ENCODE data around the gene PTPRT.

PTPRT gene

DNA sequence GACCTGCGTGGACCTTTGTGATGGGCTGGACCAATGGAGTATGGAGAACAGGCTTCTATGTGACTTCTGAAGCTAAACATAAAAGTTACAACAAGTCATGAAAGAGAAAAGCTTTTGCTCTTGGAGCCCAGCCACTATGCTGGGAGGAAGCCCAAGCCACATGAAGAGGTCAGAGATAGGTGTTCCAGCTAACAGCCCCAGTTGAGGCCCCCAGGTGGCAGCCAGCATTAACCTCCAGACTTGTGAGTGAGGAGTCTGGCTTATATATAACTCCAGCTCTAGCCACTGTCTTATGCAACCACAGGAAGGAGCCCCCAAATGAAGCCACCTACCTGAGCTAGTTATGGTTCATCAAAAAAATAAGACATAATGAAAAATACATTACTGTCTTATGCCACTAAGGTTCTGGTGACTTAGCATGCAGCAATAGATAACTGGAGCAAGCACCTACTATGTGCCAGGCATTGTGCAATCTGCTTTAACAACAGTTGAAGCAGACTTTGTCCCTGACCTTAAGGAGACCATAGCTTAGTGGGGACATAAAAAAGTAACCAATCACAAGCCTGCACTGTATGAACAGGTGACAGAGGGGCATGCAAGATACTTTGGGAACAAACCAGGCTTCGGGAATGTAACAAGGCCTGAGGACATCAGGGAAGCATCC, 599.6 kb downstream of the PTPRT start:
- no peaks in the 10 kb centered on the region for H3K36me3 ChIP-seq (ENCODE audit: insufficient read depth, low read length)
- no peak overlapping the region for H3K9ac ChIP-seq (ENCODE audit: low read depth, low read length)
- no peaks in the 10 kb centered on the region for H3K4me1 ChIP-seq (ENCODE audit: insufficient read depth, low read length)
- no peaks in the 10 kb centered on the region for H3K9me3 ChIP-seq (ENCODE audit: control insufficient read depth, insufficient read depth, low read length)

DNA sequence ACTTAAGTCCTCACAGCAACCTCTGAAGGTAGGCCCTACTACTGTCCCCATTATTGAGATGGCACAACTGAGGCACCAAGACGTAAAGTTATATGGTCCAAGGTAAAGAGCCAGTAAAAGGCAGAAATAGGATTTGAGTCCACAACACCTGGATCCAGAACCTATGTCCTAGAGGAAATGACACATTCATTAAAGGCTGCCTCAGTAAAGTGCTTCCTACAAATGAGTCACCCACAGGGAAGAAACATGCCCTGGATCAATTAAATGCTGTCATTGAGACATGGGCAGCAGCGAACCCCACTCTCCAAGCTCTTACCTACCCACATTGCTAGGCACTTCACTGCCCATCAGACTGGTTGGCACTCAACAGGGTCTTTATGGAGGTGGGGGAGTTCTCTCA, 600.9 kb downstream of the PTPRT start:
- no peaks in the 10 kb centered on the region for H3K36me3 ChIP-seq (ENCODE audit: insufficient read depth, low read length)
- H3K4me1 ChIP-seq (ENCODE audit: insufficient read depth, low read length): no peaks in the 10 kb centered on the region
- H3K9ac ChIP-seq (ENCODE audit: low read depth, low read length): no peak overlapping the region
- H3K9me3 ChIP-seq (ENCODE audit: control insufficient read depth, insufficient read depth, low read length): no peaks in the 10 kb centered on the region

DNA sequence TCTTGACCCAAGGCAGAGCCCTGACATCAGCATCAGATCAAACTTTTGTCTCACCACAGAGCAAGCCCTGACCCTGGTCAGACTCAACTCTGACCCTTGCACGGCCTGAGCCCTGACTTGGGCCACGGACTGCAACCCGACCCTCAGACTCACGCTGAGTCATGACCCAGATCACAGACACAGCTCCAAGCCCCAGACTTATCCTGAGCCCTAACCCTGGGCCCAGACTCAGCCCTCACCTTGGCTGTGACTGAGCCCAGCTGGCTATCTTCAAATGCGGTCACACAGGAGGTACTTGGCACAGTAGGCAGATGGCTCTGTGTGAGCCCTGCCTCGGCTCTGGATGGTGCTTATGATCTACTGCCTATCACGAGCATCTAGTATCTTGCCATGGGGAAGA, 602.3 kb downstream of the PTPRT start:
- Histone ChIP-seq H3K36me3 (ENCODE audit: insufficient read depth, low read length) (no peaks in the 10 kb centered on the region), H3K9ac (ENCODE audit: low read depth, low read length) (no peak overlapping the region), H3K4me1 (ENCODE audit: insufficient read depth, low read length) (no peaks in the 10 kb centered on the region), H3K9me3 (ENCODE audit: control insufficient read depth, insufficient read depth, low read length) (no peaks in the 10 kb centered on the region)

DNA sequence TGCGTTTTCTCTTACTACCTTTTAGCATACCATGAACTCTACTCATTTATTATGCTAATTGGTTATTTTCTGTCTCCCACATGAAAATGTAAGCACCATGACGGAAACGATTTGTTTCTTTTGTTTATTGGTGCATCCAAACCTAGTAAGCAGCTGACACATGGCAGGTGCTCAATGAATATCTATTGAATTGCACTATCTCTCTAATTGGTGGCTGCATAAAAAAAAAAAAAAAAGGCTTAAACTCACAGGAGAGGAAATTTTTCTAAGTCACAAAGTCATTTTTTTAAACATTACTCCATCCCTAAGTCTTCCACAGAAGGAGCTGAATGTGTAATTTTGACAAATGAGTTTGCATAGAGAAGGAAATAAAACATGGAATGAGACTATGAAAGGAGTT, 608.4 kb downstream of the PTPRT start:
- Histone ChIP-seq H3K9me3 (ENCODE audit: control insufficient read depth, insufficient read depth, low read length) (no peaks in the 10 kb centered on the region), H3K4me1 (ENCODE audit: insufficient read depth, low read length) (no peaks in the 10 kb centered on the region), H3K9ac (ENCODE audit: low read depth, low read length) (no peak overlapping the region), H3K36me3 (ENCODE audit: insufficient read depth, low read length) (no peaks in the 10 kb centered on the region)

DNA sequence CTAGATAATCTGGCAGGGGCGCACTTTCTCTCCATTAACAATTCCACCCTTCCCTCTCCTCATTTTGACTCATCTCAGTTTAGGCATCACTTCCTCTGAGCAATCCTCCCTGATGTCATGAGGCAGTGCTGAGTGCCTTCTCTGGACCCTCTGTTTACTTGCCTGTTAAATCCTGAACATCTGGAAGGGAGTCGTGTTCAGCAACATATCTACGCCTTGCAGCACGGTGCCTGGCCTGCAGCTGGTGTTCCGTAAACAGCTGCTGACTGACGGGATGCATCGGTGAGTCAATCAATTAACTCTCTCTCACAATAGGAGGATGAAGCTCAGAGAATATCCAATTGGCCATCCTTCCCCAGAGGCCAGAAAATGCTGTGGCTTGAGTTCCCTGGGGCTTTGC, 613.5 kb downstream of the PTPRT start:
- Histone ChIP-seq H3K36me3 (ENCODE audit: insufficient read depth, low read length) (no peaks in the 10 kb centered on the region), H3K9ac (ENCODE audit: low read depth, low read length) (no peak overlapping the region), H3K9me3 (ENCODE audit: control insufficient read depth, insufficient read depth, low read length) (no peaks in the 10 kb centered on the region), H3K4me1 (ENCODE audit: insufficient read depth, low read length) (no peaks in the 10 kb centered on the region)

DNA sequence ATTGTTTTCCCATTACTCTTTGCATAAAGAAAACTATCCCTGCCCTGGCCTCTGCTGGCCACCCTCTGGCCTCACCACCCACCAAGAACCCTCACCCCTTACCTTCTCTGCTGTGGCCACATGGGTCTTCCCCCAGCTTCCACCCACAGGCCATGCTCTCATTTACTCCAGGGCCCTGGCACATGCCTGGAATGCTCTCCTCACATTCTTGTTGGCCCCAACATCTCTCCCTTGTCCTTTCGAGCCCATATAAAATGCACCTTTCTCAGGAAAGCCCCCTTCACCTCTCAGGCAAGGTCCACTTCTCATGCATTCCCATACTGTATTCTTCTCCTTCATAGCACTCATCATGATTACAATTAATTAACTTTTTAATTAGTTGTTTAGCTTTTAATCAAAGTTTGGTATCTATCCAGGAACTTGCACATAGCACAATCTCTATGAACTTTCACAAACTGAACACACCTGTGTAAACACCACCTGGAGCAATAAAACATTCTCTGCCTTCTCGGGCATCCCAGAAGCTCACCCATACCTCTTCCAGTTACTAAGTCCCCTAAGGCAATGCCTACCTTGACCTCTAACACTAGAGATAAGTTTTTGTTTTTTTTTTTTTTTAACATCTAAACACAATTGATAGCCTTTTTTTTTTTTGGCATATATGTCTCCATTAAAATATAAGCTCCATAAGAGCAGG, 617.2 kb downstream of the PTPRT start:
- Histone ChIP-seq H3K9ac (ENCODE audit: low read depth, low read length) (no peak overlapping the region), H3K36me3 (ENCODE audit: insufficient read depth, low read length) (no peaks in the 10 kb centered on the region), H3K9me3 (ENCODE audit: control insufficient read depth, insufficient read depth, low read length) (no peaks in the 10 kb centered on the region; the same call in 1 of the 2 replicates), H3K4me1 (ENCODE audit: insufficient read depth, low read length) (no peaks in the 10 kb centered on the region)

DNA sequence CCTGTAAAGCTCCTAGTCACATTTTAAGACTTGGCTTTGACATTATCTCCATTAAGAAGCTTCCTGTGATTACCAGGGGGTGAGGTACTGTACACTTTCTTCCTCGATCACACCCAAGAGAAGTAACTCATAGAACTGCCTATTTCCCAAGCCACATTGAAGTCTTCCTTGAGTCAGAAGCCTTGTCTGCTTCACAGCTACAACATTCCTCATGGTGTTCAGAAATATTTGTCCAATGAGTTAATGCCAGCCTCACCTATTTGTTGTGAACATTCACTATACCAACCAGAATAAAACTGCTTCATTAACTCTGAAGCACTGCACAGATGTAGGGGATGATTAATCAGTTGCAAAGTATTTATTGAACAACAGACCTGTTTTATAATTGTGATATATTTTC, 622.3 kb downstream of the PTPRT start:
- Histone ChIP-seq H3K9ac (ENCODE audit: low read depth, low read length) (no peak overlapping the region), H3K36me3 (ENCODE audit: insufficient read depth, low read length) (no peaks in the 10 kb centered on the region), H3K4me1 (ENCODE audit: insufficient read depth, low read length) (no peaks in the 10 kb centered on the region), H3K9me3 (ENCODE audit: control insufficient read depth, insufficient read depth, low read length) (no peaks in the 10 kb centered on the region; the same call in 1 of the 2 replicates)

DNA sequence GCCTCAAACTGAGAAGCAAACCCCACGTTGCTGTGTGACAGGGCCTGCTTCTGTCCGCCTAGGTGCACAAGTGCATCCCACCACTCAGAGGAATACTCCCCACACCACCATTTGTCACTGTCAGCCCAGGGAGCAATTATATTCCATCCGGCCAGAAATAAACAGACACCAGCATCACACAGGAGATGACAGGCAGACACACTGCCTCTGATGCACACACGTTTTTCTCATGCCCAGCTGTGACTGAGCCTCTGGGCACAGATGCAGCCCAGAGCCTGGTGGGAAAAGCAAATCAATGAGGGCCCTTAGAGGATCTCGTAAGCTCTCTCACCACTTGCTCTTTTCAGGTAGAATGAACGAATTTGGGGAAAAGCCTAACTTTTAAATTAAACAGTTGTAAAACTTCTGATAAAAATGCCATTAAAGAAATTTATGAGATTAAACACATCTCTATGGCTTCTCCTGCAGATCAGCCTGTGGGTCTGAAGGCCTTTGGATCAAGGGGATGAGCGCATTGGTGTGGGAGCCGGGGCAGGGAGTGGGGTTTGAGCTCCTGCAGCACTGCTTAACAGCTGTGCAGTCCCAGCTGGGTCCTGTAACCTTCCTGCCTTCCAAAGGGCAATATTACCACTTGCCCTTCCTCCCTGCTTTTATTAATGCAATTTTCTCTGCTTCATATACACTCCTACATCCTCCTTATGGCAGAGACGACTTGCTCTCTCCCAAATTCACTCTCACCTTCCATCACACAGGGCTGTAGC, 624.3 kb downstream of the PTPRT start:
- no peaks in the 10 kb centered on the region for H3K36me3 ChIP-seq (ENCODE audit: insufficient read depth, low read length)
- H3K9me3 ChIP-seq (ENCODE audit: control insufficient read depth, insufficient read depth, low read length): no peaks in the 10 kb centered on the region; the same call in 1 of the 2 replicates
- no peaks in the 10 kb centered on the region for H3K4me1 ChIP-seq (ENCODE audit: insufficient read depth, low read length)
- H3K9ac ChIP-seq (ENCODE audit: low read depth, low read length): no peak overlapping the region

DNA sequence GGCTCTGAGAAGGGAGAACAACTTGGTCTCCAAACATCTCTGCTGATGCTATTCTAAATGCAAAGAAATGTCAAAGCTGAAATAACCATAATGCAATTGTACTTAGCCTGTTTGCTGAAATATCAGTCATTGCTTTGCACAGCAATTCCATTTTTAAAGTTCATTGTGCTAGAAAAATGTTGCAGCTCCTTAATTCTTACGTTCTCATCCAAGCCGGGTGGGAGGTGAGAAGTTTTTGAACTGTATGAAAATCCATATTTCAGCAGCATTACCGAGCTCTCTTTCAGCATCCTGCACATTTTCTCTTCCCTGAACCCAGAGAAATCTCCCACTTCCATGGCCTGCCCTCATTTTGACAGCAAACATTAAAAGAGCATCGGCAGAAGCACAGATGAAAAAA, 630.0 kb downstream of the PTPRT start:
- Histone ChIP-seq H3K36me3 (ENCODE audit: insufficient read depth, low read length) (no peaks in the 10 kb centered on the region), H3K9me3 (ENCODE audit: control insufficient read depth, insufficient read depth, low read length) (no peaks in the 10 kb centered on the region), H3K9ac (ENCODE audit: low read depth, low read length) (no peak overlapping the region), H3K4me1 (ENCODE audit: insufficient read depth, low read length) (no peaks in the 10 kb centered on the region)

DNA sequence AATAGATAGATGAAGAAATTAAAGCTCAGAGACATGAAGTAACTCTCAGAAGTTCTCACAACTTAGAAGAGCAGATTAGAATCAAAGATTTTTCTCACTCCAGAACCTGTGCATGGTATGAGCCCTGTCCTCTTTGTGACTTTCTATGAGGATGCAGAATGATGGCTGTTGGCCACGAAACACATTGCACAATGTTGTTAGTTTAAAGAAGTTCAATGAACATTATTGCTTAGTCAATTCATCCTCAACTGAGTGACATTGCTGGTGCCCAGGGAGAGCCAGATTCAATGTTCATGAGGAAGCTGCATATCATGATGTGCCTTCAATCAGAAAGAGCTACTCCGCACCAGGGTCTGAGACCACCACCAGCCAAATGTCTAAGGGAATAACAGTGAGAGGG, 633.1 kb downstream of the PTPRT start:
- Histone ChIP-seq H3K9me3 (ENCODE audit: control insufficient read depth, insufficient read depth, low read length) (no peaks in the 10 kb centered on the region), H3K36me3 (ENCODE audit: insufficient read depth, low read length) (no peaks in the 10 kb centered on the region), H3K9ac (ENCODE audit: low read depth, low read length) (no peak overlapping the region), H3K4me1 (ENCODE audit: insufficient read depth, low read length) (no peaks in the 10 kb centered on the region)

DNA sequence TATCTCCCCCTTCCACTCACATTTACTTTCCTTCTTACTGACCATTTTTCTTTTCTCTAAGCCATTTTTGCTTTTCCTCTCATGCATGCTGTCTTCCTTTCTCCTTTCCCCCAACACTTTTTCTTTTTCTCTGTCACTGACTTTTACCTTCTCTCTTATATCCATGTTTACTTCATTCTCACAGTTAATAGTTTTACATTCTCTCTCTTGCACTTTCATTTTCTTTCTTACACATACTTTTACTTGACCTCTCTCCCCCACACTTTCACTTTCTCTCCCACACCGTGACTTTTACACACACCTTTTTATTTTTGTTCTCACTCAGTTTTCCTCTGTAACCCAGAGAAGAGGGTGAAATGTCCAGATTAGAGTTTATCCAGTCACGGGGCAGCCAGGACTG, 636.3 kb downstream of the PTPRT start:
- no peaks in the 10 kb centered on the region for H3K9me3 ChIP-seq (ENCODE audit: control insufficient read depth, insufficient read depth, low read length)
- no peaks in the 10 kb centered on the region for H3K4me1 ChIP-seq (ENCODE audit: insufficient read depth, low read length)
- H3K36me3 ChIP-seq (ENCODE audit: insufficient read depth, low read length): no peaks in the 10 kb centered on the region
- no peak overlapping the region for H3K9ac ChIP-seq (ENCODE audit: low read depth, low read length)

DNA sequence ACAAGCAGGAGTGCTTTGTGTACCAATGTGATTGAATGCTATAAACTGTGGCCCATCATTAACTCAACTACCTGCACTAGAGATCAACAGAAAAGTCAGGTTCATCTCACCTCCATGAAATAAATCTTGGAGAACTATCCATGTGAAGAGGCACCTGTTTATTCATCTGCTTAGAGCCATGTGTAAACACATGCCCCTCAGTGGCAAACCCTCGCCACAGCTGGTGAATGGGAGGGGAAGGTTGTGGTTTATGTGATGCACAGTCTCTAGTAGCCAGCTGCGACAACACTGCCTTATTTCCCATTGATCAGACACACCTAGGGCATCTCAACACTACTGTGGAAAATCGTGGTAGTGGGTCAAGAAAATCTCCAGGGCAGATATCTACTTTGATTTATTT, 640.2 kb downstream of the PTPRT start:
- Histone ChIP-seq H3K4me1 (ENCODE audit: insufficient read depth, low read length) (no peaks in the 10 kb centered on the region), H3K36me3 (ENCODE audit: insufficient read depth, low read length) (no peaks in the 10 kb centered on the region), H3K9me3 (ENCODE audit: control insufficient read depth, insufficient read depth, low read length) (no peaks in the 10 kb centered on the region), H3K9ac (ENCODE audit: low read depth, low read length) (no peak overlapping the region)

DNA sequence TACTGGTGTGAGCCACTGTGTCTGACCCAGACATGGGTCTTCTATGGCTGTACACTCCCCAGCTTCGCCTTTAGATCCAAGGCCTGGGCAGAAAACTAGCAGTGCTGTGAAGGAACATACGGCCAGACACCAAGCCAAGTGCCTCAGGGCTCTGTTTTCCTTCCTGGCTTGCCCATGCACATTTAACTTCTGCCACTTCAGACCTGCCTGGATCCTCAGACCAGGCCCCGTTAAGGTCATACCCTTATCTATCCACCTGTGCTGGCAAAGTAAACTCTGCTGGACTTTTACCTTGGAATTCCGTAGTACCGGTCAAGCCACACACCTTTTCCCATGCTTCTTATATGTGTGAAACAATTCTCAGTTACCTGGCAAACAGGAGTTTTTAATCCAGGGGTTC, 644.8 kb downstream of the PTPRT start:
- no peaks in the 10 kb centered on the region for H3K4me1 ChIP-seq (ENCODE audit: insufficient read depth, low read length)

DNA sequence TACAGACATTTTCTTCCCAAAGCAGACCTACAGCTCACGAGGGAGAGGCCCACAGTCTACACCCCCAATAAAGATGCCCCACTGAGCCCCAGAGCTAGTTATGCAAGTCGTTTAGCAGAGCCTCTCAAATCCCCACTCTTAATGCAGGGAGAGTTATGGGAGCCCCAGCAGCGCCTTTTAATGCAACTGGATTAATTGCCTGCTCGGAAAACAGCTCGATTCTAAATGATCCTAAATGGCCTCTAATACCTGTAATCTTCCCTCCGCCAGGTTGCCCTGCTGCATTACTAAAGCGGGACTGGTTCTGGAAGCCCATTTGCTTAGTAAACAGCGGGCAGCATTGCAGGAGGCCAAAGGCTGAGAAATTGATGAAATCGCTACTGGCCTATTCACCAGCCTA, 656.9 kb downstream of the PTPRT start:
- Histone ChIP-seq H3K9me3 (ENCODE audit: control insufficient read depth, insufficient read depth, low read length) (no peaks in the 10 kb centered on the region), H3K9ac (ENCODE audit: low read depth, low read length) (no peak overlapping the region), H3K36me3 (ENCODE audit: insufficient read depth, low read length) (no peaks in the 10 kb centered on the region), H3K4me1 (ENCODE audit: insufficient read depth, low read length) (no peaks in the 10 kb centered on the region)

More for the DNA sequence above, 644.8 kb downstream of the PTPRT start:
- Histone ChIP-seq H3K36me3 (ENCODE audit: insufficient read depth, low read length) (no peaks in the 10 kb centered on the region), H3K9me3 (ENCODE audit: control insufficient read depth, insufficient read depth, low read length) (no peaks in the 10 kb centered on the region), H3K9ac (ENCODE audit: low read depth, low read length) (no peak overlapping the region)

DNA sequence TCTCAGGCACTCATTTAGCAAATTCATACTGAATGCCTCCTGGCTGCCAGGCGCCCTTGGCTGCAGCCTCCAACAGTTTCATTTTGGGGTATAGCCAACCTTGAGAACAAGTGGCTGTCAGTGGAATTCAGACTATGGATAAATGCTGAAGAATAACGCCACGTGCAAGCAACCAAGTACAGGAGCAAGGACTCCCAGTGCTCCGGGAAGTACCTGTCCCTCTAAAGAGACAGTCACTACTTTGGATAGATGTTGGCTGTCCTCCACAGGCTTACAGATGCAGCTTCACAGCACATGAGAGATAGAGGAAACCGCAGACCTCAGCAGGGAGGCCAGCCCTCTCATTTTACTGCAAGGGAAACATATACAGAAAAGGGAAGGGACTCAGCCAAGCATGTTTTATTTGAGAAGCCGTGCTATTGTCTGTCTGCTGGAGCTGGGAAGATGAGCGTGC, 658.2 kb downstream of the PTPRT start:
- H3K9me3 ChIP-seq (ENCODE audit: control insufficient read depth, insufficient read depth, low read length): no peaks in the 10 kb centered on the region
- H3K36me3 ChIP-seq (ENCODE audit: insufficient read depth, low read length): no peaks in the 10 kb centered on the region
- H3K4me1 ChIP-seq (ENCODE audit: insufficient read depth, low read length): no peaks in the 10 kb centered on the region
- no peak overlapping the region for H3K9ac ChIP-seq (ENCODE audit: low read depth, low read length)

Data from ES-I3 (cell line).